ENCODE measurements around the gene KLF16. TPM values are rescaled to one million over a fixed set of nuclear protein-coding genes. Genes with fewer than 3 reads are reported as not detected.

Gene KLF16
- total RNA-seq, 1 experiment from 2014 or later, result 64.0 TPM

- ChIA-PET CTCF (no interaction called here), POLR2A (no interaction called here)
- no peak for DNase-seq (ENCODE audit: low spot score)
- no peaks in the 10 kb centered on the region for H3K9me3 Mint-ChIP-seq
- H3K36me3 Mint-ChIP-seq, result peaks cover 4% of the 10 kb centered on the region
- no peak overlapping the region for H3K4me3 Mint-ChIP-seq
- no peaks in the 10 kb centered on the region for H3K27me3 Mint-ChIP-seq (ENCODE audit: low read depth)
- TF ChIP-seq ZNF317 (CRISPR knock-in tag; IDR thresholded peaks at IDR 0.05; ENCODE audit: borderline replicate concordance, low read depth) (no peak), IRF2 (CRISPR knock-in tag; IDR thresholded peaks at IDR 0.05; ENCODE audit: borderline replicate concordance, low read depth) (no peak), KAT7 (CRISPR knock-in tag; IDR thresholded peaks at IDR 0.05; ENCODE audit: borderline replicate concordance) (no peak), FOXJ3 (CRISPR knock-in tag; IDR thresholded peaks at IDR 0.05; ENCODE audit: borderline replicate concordance) (no peak), MYBL2 (CRISPR knock-in tag; IDR thresholded peaks at IDR 0.05) (no peak), ZNF423 (CRISPR knock-in tag; IDR thresholded peaks at IDR 0.05) (no peak), HMGA2 (CRISPR knock-in tag; IDR thresholded peaks at IDR 0.05) (no peak), ATF3 (CRISPR knock-in tag; conservative IDR thresholded peaks at IDR 0.05) (no peak), CREB1 (CRISPR knock-in tag; IDR thresholded peaks at IDR 0.05) (no peak), MAX (CRISPR knock-in tag; IDR thresholded peaks at IDR 0.05) (no peak), NR1H2 (CRISPR knock-in tag; IDR thresholded peaks at IDR 0.05) (no peak), ZNF396 (CRISPR knock-in tag; IDR thresholded peaks at IDR 0.05; ENCODE audit: borderline replicate concordance) (no peak), MLX (CRISPR knock-in tag; IDR thresholded peaks at IDR 0.05) (no peak), ZNF232 (CRISPR knock-in tag; IDR thresholded peaks at IDR 0.05) (no peak), JUN (CRISPR knock-in tag; IDR thresholded peaks at IDR 0.05) (no peak)
- TF ChIP-seq, protein P1, sequence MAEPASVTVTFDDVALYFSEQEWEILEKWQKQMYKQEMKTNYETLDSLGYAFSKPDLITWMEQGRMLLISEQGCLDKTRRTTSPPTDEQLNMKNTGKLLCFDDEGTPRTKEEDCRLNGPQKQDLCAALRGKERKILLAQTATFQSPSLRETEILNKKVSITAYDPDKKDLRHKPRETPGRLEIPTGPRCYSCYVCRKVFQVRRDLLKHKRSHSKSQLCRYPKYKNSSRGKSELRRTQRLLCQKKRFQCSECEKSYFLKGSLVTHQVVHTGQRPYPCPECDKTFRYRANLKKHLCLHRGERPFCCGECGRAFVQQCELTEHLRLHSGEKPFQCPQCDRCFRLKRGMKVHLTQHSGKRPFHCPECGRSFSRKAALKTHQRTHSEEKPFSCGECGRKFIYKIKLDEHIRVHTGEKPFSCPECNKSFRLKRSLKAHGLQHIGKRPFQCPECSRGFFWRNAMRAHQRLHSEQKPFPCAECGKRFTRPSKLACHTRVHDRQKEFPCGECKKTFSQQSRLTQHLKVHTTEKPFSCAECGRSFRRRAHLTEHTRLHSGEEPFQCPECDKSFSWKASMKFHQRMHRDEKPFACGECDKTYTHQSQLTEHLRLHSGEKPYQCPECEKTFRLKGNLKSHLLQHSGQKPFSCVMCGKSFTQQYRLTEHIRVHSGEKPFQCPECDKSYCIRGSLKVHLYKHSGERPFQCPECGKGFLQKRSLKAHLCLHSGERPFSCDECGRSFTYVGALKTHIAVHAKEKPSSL (CRISPR knock-in tag; conservative IDR thresholded peaks at IDR 0.05), result no peak
- TF ChIP-seq, protein P2, sequence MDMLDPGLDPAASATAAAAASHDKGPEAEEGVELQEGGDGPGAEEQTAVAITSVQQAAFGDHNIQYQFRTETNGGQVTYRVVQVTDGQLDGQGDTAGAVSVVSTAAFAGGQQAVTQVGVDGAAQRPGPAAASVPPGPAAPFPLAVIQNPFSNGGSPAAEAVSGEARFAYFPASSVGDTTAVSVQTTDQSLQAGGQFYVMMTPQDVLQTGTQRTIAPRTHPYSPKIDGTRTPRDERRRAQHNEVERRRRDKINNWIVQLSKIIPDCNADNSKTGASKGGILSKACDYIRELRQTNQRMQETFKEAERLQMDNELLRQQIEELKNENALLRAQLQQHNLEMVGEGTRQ (CRISPR knock-in tag; IDR thresholded peaks at IDR 0.05), result no peak
- TF ChIP-seq, protein P3, sequence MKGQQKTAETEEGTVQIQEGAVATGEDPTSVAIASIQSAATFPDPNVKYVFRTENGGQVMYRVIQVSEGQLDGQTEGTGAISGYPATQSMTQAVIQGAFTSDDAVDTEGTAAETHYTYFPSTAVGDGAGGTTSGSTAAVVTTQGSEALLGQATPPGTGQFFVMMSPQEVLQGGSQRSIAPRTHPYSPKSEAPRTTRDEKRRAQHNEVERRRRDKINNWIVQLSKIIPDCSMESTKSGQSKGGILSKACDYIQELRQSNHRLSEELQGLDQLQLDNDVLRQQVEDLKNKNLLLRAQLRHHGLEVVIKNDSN (CRISPR knock-in tag; IDR thresholded peaks at IDR 0.05), result no peak
- no peak overlapping the region for H3K27ac Mint-ChIP-seq
- no peak for ATAC-seq
- H3K4me1 Mint-ChIP-seq, result peaks cover 16% of the 10 kb centered on the region
Measured at GRCh38 chr19:1872807-1873523, 9.6 kb upstream of the KLF16 start.

- ChIA-PET POLR2A (no interaction called here), CTCF (interaction anchor here (0.6 kb wide), 1 partner anchor 74 kb away, joined by 4 read pairs; no protein-coding TSS in a partner anchor)
- Mint-ChIP-seq H3K4me3 (no peak overlapping the region), H3K4me1 (peaks cover 16% of the 10 kb centered on the region), H3K9me3 (no peaks in the 10 kb centered on the region), H3K27me3 (ENCODE audit: low read depth) (no peaks in the 10 kb centered on the region), H3K27ac (no peak overlapping the region), H3K36me3 (peaks cover 4% of the 10 kb centered on the region)
- no peak for ATAC-seq
- DNase-seq (ENCODE audit: low spot score), result no peak
- no peak for TF ChIP-seq ZNF317 (CRISPR knock-in tag; IDR thresholded peaks at IDR 0.05; ENCODE audit: borderline replicate concordance, low read depth)
- TF ChIP-seq, protein P4, sequence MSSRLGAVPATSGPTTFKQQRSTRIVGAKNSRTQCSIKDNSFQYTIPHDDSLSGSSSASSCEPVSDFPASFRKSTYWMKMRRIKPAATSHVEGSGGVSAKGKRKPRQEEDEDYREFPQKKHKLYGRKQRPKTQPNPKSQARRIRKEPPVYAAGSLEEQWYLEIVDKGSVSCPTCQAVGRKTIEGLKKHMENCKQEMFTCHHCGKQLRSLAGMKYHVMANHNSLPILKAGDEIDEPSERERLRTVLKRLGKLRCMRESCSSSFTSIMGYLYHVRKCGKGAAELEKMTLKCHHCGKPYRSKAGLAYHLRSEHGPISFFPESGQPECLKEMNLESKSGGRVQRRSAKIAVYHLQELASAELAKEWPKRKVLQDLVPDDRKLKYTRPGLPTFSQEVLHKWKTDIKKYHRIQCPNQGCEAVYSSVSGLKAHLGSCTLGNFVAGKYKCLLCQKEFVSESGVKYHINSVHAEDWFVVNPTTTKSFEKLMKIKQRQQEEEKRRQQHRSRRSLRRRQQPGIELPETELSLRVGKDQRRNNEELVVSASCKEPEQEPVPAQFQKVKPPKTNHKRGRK (CRISPR knock-in tag; IDR thresholded peaks at IDR 0.05; ENCODE audit: borderline replicate concordance), result no peak
- TF ChIP-seq, protein P3 (CRISPR knock-in tag; IDR thresholded peaks at IDR 0.05), result no peak
- TF ChIP-seq ZNF671 (CRISPR knock-in tag; IDR thresholded peaks at IDR 0.05), result no peak
- TF ChIP-seq FOXK1 (CRISPR knock-in tag; IDR thresholded peaks at IDR 0.05), result no peak
- TF ChIP-seq JAZF1 (CRISPR knock-in tag; IDR thresholded peaks at IDR 0.05), result no peak
- TF ChIP-seq ZBTB43 (CRISPR knock-in tag; IDR thresholded peaks at IDR 0.05), result no peak
- TF ChIP-seq, protein P5, sequence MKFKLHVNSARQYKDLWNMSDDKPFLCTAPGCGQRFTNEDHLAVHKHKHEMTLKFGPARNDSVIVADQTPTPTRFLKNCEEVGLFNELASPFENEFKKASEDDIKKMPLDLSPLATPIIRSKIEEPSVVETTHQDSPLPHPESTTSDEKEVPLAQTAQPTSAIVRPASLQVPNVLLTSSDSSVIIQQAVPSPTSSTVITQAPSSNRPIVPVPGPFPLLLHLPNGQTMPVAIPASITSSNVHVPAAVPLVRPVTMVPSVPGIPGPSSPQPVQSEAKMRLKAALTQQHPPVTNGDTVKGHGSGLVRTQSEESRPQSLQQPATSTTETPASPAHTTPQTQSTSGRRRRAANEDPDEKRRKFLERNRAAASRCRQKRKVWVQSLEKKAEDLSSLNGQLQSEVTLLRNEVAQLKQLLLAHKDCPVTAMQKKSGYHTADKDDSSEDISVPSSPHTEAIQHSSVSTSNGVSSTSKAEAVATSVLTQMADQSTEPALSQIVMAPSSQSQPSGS (CRISPR knock-in tag; IDR thresholded peaks at IDR 0.05; ENCODE audit: borderline replicate concordance, low read depth), result no peak
- TF ChIP-seq CREB1 (CRISPR knock-in tag; IDR thresholded peaks at IDR 0.05), result no peak
Measured at GRCh38 chr19:1871630-1872029, 8.3 kb upstream of the KLF16 start.

Data from WTC11 (cell line).